Measurements from ENCODE around the gene KCNE3. TPM values are rescaled to one million over a fixed set of nuclear protein-coding genes. Genes with fewer than 3 reads are reported as not detected.

The KCNE3 gene
- total and polyA plus RNA-seq, 10 of the 15 experiments (the other 5 are each of a cell fraction or from before 2014, with no cell fraction given), result not detected

- TF ChIP-seq PKNOX1 (IDR thresholded peaks at IDR 0.05), result no peak
- TF ChIP-seq GABPA (IDR thresholded peaks at IDR 0.05; ENCODE audit: low read depth), result no peak
- TF ChIP-seq HSF1 (IDR thresholded peaks at IDR 0.05; ENCODE audit: low read depth, low read length), result no peak
- no peak for TF ChIP-seq NR2F1 (conservative IDR thresholded peaks at IDR 0.05)
- TF ChIP-seq ZNF217 (IDR thresholded peaks at IDR 0.05), result no peak
- no peak for TF ChIP-seq CTCF (IDR thresholded peaks at IDR 0.05 in 2 of 3, conservative IDR thresholded peaks at IDR 0.05 in 1 of 3; ENCODE audit: control insufficient read depth in 2 of 3, extremely low read depth in 1 of 3, insufficient read depth in 1 of 3, low read depth in 3 of 3, low read length in 3 of 3)
- no peak for TF ChIP-seq ZBTB40 (IDR thresholded peaks at IDR 0.05; ENCODE audit: borderline replicate concordance)
- TF ChIP-seq PAX8 (IDR thresholded peaks at IDR 0.05), result no peak
- TF ChIP-seq ATF2 (IDR thresholded peaks at IDR 0.05; ENCODE audit: low read length), result no peak
- no peak for TF ChIP-seq RCOR1 (conservative IDR thresholded peaks at IDR 0.05; ENCODE audit: low read depth, low read length)
- no peak for TF ChIP-seq EED (IDR thresholded peaks at IDR 0.05; ENCODE audit: low read depth)
- no peak for TF ChIP-seq HCFC1 (IDR thresholded peaks at IDR 0.05; ENCODE audit: low read length)
- TF ChIP-seq POLR2A (IDR thresholded peaks at IDR 0.05; ENCODE audit: low read depth, low read length), result no peak
Measured at GRCh38 chr11:74437441-74438042, 29.8 kb downstream of the KCNE3 start (continued).
